HEK293T (cell line): ENCODE data around the gene CCDC43.

Experiments used
- CTBP1 ChIP-seq: fragments of 450-650 bp; IDR thresholded peaks from 2 replicates; pipeline ENCODE4 v1.6.1; 2016; ENCODE audit warnings: borderline replicate concordance
- FOXA1 ChIP-seq: fragments of 450-650 bp; IDR thresholded peaks from 2 replicates; pipeline ENCODE4 v1.6.1; 2016; ENCODE audit warnings: mild to moderate bottlenecking
- FOXK2 ChIP-seq: fragments of 450-650 bp; IDR thresholded peaks from 2 replicates; pipeline ENCODE4 v1.6.1; 2016; ENCODE audit warnings: mild to moderate bottlenecking
- HDGF ChIP-seq: fragments of 450-650 bp; IDR thresholded peaks from 2 replicates; pipeline ENCODE4 v1.6.1; 2017; ENCODE audit warnings: antibody characterized with exemption, borderline replicate concordance
- L3MBTL2 ChIP-seq: fragments of 450-650 bp; conservative IDR thresholded peaks from 2 replicates; pipeline ENCODE4 v1.6.1; 2016; ENCODE audit warnings: mild to moderate bottlenecking
- LEF1 ChIP-seq: fragments of 450-650 bp; IDR thresholded peaks from 2 replicates; pipeline ENCODE4 v1.6.1; 2017; ENCODE audit warnings: mild to moderate bottlenecking, borderline replicate concordance
- SP1 ChIP-seq: fragments of 450-650 bp; IDR thresholded peaks from 2 replicates; pipeline ENCODE4 v1.6.1; 2017

- TF ChIP-seq HDGF (no peak), SP1 (no peak), L3MBTL2 (no peak), FOXA1 (no peak), FOXK2 (no peak), CTBP1 (no peak), LEF1 (no peak)
Measured at GRCh38 chr17:44647736-44648135, 41.8 kb downstream of the CCDC43 start.
